BE2C (cell line): ENCODE results near the gene RPL13.

ENCODE experiments used
- DNase-seq: peaks from one replicate; pipeline ENCODE4 v3.0.0-alpha.2; 2020
- H3K27me3 ChIP-seq: fragments of 250-450 bp; sonication (Bioruptor Pico); 2 replicates; pipeline ENCODE4 v1.5.1; 2020; ENCODE audit warnings: mild to moderate bottlenecking
- H3K36me3 ChIP-seq: fragments of 250-450 bp; sonication (Bioruptor Pico); 2 replicates; pipeline ENCODE4 v1.5.1; 2020; ENCODE audit warnings: mild to moderate bottlenecking
- H3K4me1 ChIP-seq: fragments of 250-450 bp; sonication (Bioruptor Pico); 2 replicates; pipeline ENCODE4 v1.5.1; 2020
- H3K4me3 ChIP-seq: 2 replicates; pipeline ENCODE4 v1.5.1; 2011; ENCODE audit warnings: low read depth, low read length
- H3K9me3 ChIP-seq: fragments of 250-450 bp; sonication (Bioruptor Pico); 2 replicates; pipeline ENCODE4 v1.5.1; 2020
- TF ChIP-seq, protein P1 (sequence below): IDR thresholded peaks from 2 replicates; pipeline ENCODE4 v1.5.1; 2012; ENCODE audit warnings: mild to moderate bottlenecking, low read depth, low read length

Gene RPL13

DNA sequence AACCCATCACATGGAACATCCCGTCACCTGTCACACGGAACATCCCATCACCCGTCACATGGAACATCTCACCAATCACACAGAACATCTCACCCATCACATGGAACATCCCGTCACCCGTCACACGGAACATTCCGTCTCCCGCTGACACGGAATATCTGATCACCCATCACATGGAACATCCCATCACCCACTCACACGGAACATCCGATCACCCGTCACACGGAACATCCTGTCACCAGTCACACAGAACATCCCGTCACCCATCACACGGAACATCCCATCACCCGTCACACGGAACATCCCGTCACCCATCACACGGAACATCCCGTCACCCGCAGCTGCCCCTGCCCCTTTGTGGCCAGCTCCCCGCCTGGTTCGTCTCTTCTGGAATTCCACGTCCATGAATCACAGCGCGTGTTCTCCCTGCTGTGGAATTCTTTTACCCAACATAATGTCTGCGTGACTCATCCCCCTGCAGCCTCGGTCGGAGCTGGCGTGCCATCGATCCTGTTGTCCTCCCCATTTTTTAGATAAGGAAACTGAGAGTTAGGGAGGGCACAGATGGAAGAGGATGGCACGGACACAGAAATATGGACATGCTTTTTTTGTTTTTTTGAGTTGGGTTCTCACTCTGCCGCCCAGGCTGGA, 20.7 kb downstream of the RPL13 start:
- Histone ChIP-seq H3K36me3 (peaks cover 5% of the 10 kb centered on the region), H3K9me3 (no peaks in the 10 kb centered on the region), H3K4me1 (no peaks in the 10 kb centered on the region), H3K4me3 (no peak overlapping the region), H3K27me3 (peaks cover 4% of the 10 kb centered on the region)
- TF ChIP-seq, protein P1, sequence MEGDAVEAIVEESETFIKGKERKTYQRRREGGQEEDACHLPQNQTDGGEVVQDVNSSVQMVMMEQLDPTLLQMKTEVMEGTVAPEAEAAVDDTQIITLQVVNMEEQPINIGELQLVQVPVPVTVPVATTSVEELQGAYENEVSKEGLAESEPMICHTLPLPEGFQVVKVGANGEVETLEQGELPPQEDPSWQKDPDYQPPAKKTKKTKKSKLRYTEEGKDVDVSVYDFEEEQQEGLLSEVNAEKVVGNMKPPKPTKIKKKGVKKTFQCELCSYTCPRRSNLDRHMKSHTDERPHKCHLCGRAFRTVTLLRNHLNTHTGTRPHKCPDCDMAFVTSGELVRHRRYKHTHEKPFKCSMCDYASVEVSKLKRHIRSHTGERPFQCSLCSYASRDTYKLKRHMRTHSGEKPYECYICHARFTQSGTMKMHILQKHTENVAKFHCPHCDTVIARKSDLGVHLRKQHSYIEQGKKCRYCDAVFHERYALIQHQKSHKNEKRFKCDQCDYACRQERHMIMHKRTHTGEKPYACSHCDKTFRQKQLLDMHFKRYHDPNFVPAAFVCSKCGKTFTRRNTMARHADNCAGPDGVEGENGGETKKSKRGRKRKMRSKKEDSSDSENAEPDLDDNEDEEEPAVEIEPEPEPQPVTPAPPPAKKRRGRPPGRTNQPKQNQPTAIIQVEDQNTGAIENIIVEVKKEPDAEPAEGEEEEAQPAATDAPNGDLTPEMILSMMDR: no peak
- no peak for DNase-seq

DNA sequence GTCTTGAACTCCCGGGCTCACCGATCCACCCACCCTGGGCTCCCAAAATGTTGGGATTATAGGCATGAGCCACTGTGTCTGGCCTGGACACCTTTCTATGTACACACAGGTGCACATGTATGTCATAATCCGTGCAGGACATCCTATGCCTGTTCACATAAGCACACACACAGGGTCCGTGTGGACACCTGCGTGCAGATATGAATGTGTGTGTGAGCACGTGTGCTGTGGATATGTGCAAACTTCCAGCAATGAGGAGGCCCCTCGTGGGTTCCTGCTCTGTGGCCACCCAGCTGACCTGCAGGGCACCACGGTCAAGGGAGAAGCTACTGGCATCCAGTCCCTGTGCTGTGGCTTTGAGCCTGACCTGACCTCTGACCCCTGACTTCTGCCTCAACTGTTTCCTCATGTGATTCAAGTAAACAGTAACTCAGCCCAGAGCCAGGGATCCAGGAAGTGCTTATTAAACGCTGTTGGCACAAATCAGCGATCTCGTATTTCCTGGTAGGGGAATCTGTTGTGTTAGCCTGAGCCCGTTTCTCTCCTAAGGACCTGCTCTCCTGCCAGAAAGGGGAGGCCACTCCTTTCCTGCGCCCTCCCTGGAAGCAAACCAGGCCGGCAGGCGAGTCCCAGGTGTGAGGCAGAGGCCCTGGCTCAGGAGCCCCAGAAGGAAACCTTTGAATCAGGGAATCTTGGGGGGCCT, 21.5 kb downstream of the RPL13 start:
- Histone ChIP-seq H3K4me1 (no peaks in the 10 kb centered on the region), H3K36me3 (peaks cover 8% of the 10 kb centered on the region), H3K27me3 (no peaks in the 10 kb centered on the region), H3K4me3 (no peak overlapping the region), H3K9me3 (peaks cover 5% of the 10 kb centered on the region)
- no peak for DNase-seq
- TF ChIP-seq, protein P1: no peak

DNA sequence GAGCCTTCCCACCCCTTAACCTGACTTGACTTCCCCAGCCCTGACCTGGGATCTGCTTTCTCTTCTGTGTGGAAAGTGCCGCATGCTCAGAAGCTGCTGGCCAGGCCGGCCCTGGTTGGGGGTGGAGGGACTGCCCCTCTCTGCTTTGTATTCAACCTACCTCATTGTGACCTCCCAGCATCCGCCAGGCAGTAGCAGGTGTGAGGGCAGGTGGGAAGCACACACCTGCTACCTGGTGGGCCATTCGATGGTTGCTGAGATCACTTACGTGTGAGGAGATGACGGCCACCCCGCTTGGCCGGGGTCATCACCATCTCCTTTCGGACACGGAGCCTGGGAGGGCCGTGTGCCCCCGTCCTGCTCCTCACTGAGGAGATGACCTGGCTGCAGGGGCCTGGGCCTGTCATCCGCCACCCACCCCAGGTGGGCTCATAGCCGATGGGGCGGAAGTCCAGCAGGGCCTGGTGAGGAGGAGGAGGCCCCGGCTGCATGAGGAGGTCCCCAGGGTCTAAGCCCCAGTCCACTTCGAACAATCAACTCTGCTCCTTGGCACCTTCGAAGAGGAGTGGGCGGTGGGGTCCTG, 22.2 kb downstream of the RPL13 start:
- DNase-seq: no peak
- Histone ChIP-seq H3K9me3 (peaks cover 5% of the 10 kb centered on the region), H3K36me3 (peaks cover 8% of the 10 kb centered on the region), H3K27me3 (no peaks in the 10 kb centered on the region), H3K4me3 (no peak overlapping the region), H3K4me1 (no peaks in the 10 kb centered on the region)
- TF ChIP-seq, protein P1: no peak

DNA sequence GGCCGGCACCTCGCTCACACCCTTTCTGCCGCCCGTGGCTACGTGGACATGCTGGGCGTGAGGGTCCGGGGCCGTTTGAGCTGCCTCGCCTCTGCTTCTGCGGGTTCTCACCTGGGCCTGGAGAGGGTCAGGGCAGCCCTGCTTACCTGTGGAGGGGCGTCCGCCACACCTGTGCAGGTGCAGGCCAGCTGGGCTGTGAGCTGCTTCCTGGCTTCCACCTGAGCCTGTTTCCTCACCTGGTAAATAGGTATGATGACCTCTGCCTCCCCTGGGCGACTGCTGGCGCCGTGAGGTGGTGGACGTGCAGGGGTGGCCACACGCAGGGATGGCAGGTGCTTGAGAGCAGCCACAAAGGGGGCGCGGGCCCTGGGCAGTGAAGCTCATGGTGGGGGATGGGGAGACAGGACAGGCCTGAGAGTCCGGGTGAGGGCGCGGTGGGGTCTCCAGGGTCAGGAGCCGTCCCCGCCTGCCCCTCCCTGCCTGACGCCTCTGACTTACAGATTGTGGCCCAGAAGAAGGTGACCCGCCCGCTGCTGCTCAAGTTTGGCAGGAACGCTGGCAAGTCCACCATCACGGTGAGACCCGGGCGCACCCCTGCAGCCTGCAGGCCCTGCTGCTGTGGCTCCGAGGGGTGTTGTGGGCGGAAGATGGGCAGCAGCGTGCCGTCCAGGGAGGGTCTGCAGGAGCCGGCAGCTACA, 22.9 kb downstream of the RPL13 start:
- peaks cover 5% of the 10 kb centered on the region for H3K9me3 ChIP-seq
- H3K4me3 ChIP-seq: no peak overlapping the region
- TF ChIP-seq, protein P1: no peak
- no peaks in the 10 kb centered on the region for H3K4me1 ChIP-seq
- H3K36me3 ChIP-seq: peaks cover 8% of the 10 kb centered on the region
- DNase-seq: no peak
- no peaks in the 10 kb centered on the region for H3K27me3 ChIP-seq

DNA sequence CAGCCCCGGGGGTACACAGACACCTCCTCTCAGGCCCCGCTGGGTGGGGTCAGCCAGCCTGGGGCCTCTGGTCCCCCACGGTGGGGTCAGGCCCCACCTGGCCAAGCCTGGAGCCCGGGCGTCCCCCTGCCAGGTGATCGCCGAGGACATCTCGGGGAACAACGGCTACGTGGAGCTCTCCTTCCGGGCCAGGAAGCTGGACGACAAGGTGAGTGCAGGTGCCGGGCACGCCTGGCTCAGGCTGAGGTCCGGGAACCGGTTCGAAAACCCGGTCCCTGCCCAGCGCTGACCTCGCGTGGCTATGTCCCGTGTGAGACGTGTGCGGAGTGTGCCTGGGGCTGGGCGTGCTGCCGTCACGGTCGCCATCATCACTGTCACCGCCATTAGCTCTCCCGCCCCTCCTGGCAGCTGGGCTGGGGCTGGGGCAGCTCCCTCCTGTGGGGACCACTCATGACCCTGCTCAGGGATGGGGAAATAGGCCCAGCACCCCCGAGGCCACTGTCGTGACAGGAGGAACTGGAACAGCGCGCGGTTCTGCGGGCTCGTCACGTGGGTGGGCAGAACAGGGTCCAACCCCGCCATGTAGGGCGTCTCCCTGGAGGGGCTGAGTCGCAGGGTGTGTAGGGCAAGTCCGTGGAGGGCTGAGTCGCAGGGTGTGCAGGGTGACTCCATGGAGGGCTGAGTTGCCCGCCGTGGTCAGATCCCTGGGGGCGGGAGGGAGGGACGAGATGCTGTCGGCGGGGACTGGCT, 23.6 kb downstream of the RPL13 start:
- Histone ChIP-seq H3K36me3 (peaks cover 8% of the 10 kb centered on the region), H3K27me3 (no peaks in the 10 kb centered on the region), H3K9me3 (peaks cover 5% of the 10 kb centered on the region), H3K4me1 (no peaks in the 10 kb centered on the region), H3K4me3 (no peak overlapping the region)
- no peak for DNase-seq
- TF ChIP-seq, protein P1: no peak
